Hair follicular keratinocyte (primary cell): ENCODE measurements around the gene ZC3H13. TPM values are rescaled to one million over a fixed set of nuclear protein-coding genes. Genes with fewer than 3 reads are reported as not detected.

Experiments used
- total RNA-seq: library from RNA; depleted of rRNA; stranded (reverse); fragments of >200 nt; gene quantifications from 2 replicates; pipeline ENCODE4 v1.2.3, GENCODE V29; 2015

Gene ZC3H13, protein sequence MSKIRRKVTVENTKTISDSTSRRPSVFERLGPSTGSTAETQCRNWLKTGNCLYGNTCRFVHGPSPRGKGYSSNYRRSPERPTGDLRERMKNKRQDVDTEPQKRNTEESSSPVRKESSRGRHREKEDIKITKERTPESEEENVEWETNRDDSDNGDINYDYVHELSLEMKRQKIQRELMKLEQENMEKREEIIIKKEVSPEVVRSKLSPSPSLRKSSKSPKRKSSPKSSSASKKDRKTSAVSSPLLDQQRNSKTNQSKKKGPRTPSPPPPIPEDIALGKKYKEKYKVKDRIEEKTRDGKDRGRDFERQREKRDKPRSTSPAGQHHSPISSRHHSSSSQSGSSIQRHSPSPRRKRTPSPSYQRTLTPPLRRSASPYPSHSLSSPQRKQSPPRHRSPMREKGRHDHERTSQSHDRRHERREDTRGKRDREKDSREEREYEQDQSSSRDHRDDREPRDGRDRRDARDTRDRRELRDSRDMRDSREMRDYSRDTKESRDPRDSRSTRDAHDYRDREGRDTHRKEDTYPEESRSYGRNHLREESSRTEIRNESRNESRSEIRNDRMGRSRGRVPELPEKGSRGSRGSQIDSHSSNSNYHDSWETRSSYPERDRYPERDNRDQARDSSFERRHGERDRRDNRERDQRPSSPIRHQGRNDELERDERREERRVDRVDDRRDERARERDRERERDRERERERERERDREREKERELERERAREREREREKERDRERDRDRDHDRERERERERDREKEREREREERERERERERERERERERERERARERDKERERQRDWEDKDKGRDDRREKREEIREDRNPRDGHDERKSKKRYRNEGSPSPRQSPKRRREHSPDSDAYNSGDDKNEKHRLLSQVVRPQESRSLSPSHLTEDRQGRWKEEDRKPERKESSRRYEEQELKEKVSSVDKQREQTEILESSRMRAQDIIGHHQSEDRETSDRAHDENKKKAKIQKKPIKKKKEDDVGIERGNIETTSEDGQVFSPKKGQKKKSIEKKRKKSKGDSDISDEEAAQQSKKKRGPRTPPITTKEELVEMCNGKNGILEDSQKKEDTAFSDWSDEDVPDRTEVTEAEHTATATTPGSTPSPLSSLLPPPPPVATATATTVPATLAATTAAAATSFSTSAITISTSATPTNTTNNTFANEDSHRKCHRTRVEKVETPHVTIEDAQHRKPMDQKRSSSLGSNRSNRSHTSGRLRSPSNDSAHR (N-terminal part only)
- 12.5 and 13.7 TPM in 2 replicates for total RNA-seq

DNA sequence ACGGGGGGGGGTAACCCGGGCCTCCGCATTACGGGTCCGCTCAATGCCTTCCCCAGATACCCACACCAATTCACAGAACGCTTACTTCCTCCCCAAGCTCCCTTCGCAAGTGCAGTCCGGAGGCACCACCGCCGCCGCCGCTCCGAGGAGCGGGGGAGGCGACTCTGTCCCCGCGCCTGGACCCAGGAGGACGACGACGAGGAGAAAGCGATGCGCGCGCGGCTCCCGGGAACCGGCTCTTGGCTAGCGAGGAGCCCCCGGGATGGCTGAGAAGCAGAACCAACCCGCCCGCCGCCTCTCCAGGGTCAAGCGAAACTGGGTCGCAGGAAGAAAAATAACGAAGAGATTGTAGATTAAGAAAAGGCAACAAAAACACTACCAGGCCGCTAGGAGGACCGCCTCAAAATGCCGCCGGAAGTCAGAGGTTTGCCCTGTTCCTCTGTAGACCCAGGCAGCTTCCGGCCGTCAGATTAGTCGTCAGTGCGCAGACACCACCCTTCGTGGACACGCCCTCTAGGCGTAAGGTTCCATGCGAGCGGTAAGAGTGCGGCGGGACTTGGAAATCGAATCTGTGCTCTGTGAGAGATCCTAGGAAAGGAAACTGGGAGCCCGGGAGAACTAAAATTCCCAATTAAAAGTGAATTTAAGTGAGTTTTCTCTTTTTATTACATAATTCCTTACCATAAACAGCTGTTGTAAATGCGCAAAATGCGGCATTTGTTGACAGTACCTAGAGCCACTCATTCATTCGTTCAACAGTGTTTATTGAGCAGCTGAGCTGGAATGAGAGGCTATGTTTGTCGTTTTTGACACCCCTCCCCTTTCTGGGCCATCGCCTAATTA lies at the start of gene ZC3H13:
Gene ZC3H13 (minus strand): TSS at position 428 of the 843 bp plus-strand sequence. CDS start 7,239 bp downstream, outside the sequence.

Other genes with a start within 250 kb of the ZC3H13 start
- gene SIAH3, start 201.0 kb downstream of the ZC3H13 start, total RNA-seq: 0.04 and 0.08 TPM in 2 replicates
- not detected in 2 replicates for gene CPB2, start 52.3 kb upstream of the ZC3H13 start, total RNA-seq
- 0.86 and 1.1 TPM in 2 replicates for gene LCP1, start 129.4 kb upstream of the ZC3H13 start, total RNA-seq
- not detected in 2 replicates for gene LRRC63, start 159.2 kb upstream of the ZC3H13 start, total RNA-seq